Keratinocyte (primary cell): ENCODE measurements around the gene TTLL8. TPM values are rescaled to one million over a fixed set of nuclear protein-coding genes. Genes with fewer than 3 reads are reported as not detected.

Experiments used
- DNase-seq: peaks from one replicate; pipeline ENCODE4 v3.0.0-alpha.2; 2011; ENCODE audit warnings: low read depth, missing footprints, low spot score
- FAIRE-seq: peaks from 2 replicates; lab custom pipeline; 2011; peaks lifted over from hg19 to GRCh38; lab: Jason Lieb, UNC
- H2AFZ ChIP-seq: 2 replicates; pipeline ENCODE4 v1.6.0; 2012; ENCODE audit warnings: low read length, control low read depth, inconsistent platforms; ENCODE audit not compliant: control insufficient read depth
- H3K27ac ChIP-seq: 2 replicates; pipeline ENCODE4 v1.5.1; 2011; ENCODE audit warnings: low read length; ENCODE audit not compliant: control insufficient read depth, insufficient read depth
- H3K27me3 ChIP-seq: 3 replicates; pipeline ENCODE4 v1.6.0; 2011; ENCODE audit warnings: low read length; ENCODE audit not compliant: control insufficient read depth, insufficient read depth; ENCODE audit errors: extremely low read depth
- H3K36me3 ChIP-seq, 2 experiments: 2 replicates in 1 of 2; 3 replicates in 1 of 2; pipeline ENCODE4 v1.5.1; 2011; ENCODE audit warnings: low read length in 2 of 2, mild to moderate bottlenecking in 1 of 2; ENCODE audit not compliant: control insufficient read depth in 2 of 2, insufficient read depth in 2 of 2; ENCODE audit errors: extremely low read depth in 1 of 2
- H3K4me1 ChIP-seq: 3 replicates; pipeline ENCODE4 v1.5.1; 2011; ENCODE audit warnings: low read length; ENCODE audit not compliant: control insufficient read depth, insufficient read depth; ENCODE audit errors: extremely low read depth
- H3K4me2 ChIP-seq: 3 replicates; pipeline ENCODE4 v1.6.0; 2011; ENCODE audit warnings: low read depth, low read length; ENCODE audit not compliant: control insufficient read depth, insufficient read depth; ENCODE audit errors: extremely low read depth
- H3K4me3 ChIP-seq, 3 experiments: fragments of 200-600 bp in 1 of 3; sonication (generic) in 1 of 3; 2 replicates in 2 of 3; 3 replicates in 1 of 3; pipeline ENCODE4 v1.5.1; 2011 to 2016; ENCODE audit warnings: low read length in 3 of 3, mild to moderate bottlenecking in 3 of 3, control low read depth in 2 of 3, inconsistent platforms in 1 of 3, low read depth in 1 of 3, mixed read lengths in 1 of 3, mixed run types in 1 of 3, moderate library complexity in 1 of 3; ENCODE audit not compliant: control insufficient read depth in 2 of 3, insufficient read depth in 2 of 3; ENCODE audit errors: extremely low read depth in 1 of 3
- H3K79me2 ChIP-seq: 2 replicates; pipeline ENCODE4 v1.6.0; 2012; ENCODE audit warnings: low read length; ENCODE audit not compliant: control insufficient read depth, insufficient read depth
- H3K9ac ChIP-seq: 3 replicates; pipeline ENCODE4 v1.6.0; 2011; ENCODE audit warnings: low read length; ENCODE audit not compliant: control insufficient read depth, insufficient read depth; ENCODE audit errors: extremely low read depth
- H3K9me1 ChIP-seq: 3 replicates; pipeline ENCODE4 v1.6.0; 2011; ENCODE audit warnings: low read length; ENCODE audit not compliant: control insufficient read depth, insufficient read depth; ENCODE audit errors: extremely low read depth
- H3K9me3 ChIP-seq: 2 replicates; pipeline ENCODE4 v1.5.1; 2012; ENCODE audit warnings: low read depth, low read length; ENCODE audit not compliant: control insufficient read depth
- H4K20me1 ChIP-seq: 3 replicates; pipeline ENCODE4 v1.6.0; 2011; ENCODE audit warnings: low read length; ENCODE audit not compliant: control insufficient read depth, insufficient read depth; ENCODE audit errors: extremely low read depth
- CTCF ChIP-seq, 3 experiments: IDR thresholded peaks in 1 of 3; conservative IDR thresholded peaks in 1 of 3; optimal IDR thresholded peaks in 1 of 3; 2 replicates in 2 of 3; 3 replicates in 1 of 3; pipeline versions ENCODE3 to v1.5.1; 2011; ENCODE audit warnings: low read length in 3 of 3, mild to moderate bottlenecking in 3 of 3, moderate library complexity in 2 of 3, control low read depth in 1 of 3, inconsistent platforms in 1 of 3; ENCODE audit not compliant: insufficient read depth in 2 of 3; ENCODE audit errors: extremely low read depth in 1 of 3
- EZH2 ChIP-seq: IDR thresholded peaks from one replicate; pipeline ENCODE4 v1.6.1; 2012; ENCODE audit warnings: inconsistent platforms, mild to moderate bottlenecking, low read length, moderate library complexity
- dilution Hi-C: fragments of 300-500 bp; cut with MboI; formaldehyde crosslinking; loops from one replicate; pipeline ENCODE4 v1.7.0; 2020; ENCODE audit warnings: low sequenced_read_pairs; ENCODE audit not compliant: extremely low pct_ligation_motif_present
- polyA plus RNA-seq, 5 experiments: library from polyadenylated mRNA; depleted of rRNA in 3 of 5; stranded (reverse) in 3 of 5; stranded (forward) in 1 of 5; unstranded in 1 of 5; fragments of >200 nt; gene quantifications; 1 replicate in 1 of 5; 2 replicates in 3 of 5; 3 replicates in 1 of 5; pipeline versions ENCODE4 v1.2.1 to v1.2.3, GENCODE V29; 2011 to 2012; ENCODE audit warnings: missing spikeins in 2 of 5, low read depth in 1 of 5, low replicate concordance in 1 of 5

Gene TTLL8
- polyA plus RNA-seq, 1 donor (not counting 4 experiments of a cell fraction or from before 2014, with no cell fraction given) = not detected

- Histone ChIP-seq H3K4me2 (no peak overlapping the region), H3K4me1 (peaks cover 17% of the 10 kb centered on the region), H3K4me3 (no peak overlapping the region), H4K20me1 (no peaks in the 10 kb centered on the region), H3K9ac (no peak overlapping the region), H3K9me1 (no peaks in the 10 kb centered on the region), H3K27me3 (peaks cover 3% of the 10 kb centered on the region), H3K9me3 (no peaks in the 10 kb centered on the region), H3K79me2 (no peaks in the 10 kb centered on the region), H2AFZ (no peak overlapping the region), H3K36me3 (no peaks in the 10 kb centered on the region), H3K27ac (no peak overlapping the region)
- dilution Hi-C loops = no loop called here
- TF ChIP-seq CTCF (optimal IDR thresholded peaks at IDR 0.05 in 1 of 3, IDR thresholded peaks at IDR 0.05 in 1 of 3, conservative IDR thresholded peaks at IDR 0.05 in 1 of 3; ENCODE audit: extremely low read depth in 1 of 3, insufficient read depth in 2 of 3, low read length in 3 of 3) = no peak
- no peak for TF ChIP-seq EZH2
- FAIRE-seq (no peak), DNase-seq (no peak)
Measured at GRCh38 chr22:50080077-50080465, 22.0 kb upstream of the TTLL8 start.

DNA sequence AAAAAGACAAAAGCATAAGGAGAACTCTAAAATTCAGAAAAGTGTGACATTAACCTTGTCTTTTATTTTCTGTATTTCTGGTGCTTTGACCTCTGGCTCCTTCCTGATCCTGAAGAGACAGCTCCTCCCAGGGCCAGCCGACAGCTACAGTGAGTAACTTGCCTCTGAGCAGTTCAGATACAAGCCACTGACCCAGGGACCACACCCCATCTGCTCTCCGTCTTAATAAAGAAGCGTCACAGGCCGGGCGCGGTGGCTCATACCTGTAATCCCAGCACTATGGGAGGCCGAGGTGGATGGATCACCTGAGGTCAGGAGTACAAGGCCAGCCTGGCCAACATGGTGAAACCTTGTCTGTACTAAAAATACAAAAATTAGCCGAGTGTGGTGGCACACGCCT is 20.7 kb upstream of the TTLL8 start:
- Histone ChIP-seq H3K79me2 (no peaks in the 10 kb centered on the region), H3K36me3 (no peaks in the 10 kb centered on the region), H3K4me1 (peaks cover 15% of the 10 kb centered on the region), H3K4me2 (no peak overlapping the region), H3K27ac (no peak overlapping the region), H3K9me3 (no peaks in the 10 kb centered on the region), H3K9me1 (no peaks in the 10 kb centered on the region), H3K9ac (no peak overlapping the region), H3K4me3 (no peak overlapping the region), H3K27me3 (peaks cover 11% of the 10 kb centered on the region), H2AFZ (no peak overlapping the region), H4K20me1 (no peaks in the 10 kb centered on the region)
- DNase-seq (no peak), FAIRE-seq (no peak)
- no peak for TF ChIP-seq CTCF (optimal IDR thresholded peaks at IDR 0.05 in 1 of 3, IDR thresholded peaks at IDR 0.05 in 1 of 3, conservative IDR thresholded peaks at IDR 0.05 in 1 of 3; ENCODE audit: extremely low read depth in 1 of 3, insufficient read depth in 2 of 3, low read length in 3 of 3)
- no peak for TF ChIP-seq EZH2
- dilution Hi-C loops = no loop called here
